Tibial nerve (tissue), 4 donors: Measurements from ENCODE around the gene KCNH5.

Experiments
- CTCF ChIP-seq, 5 experiments: fragments of 200-600 bp in 3 of 5; fragments of 450-650 bp in 2 of 5; sonication (generic) in 3 of 5; IDR thresholded peaks; one replicate each; pipeline ENCODE4 v1.5.1; 2016 to 2019; ENCODE audit warnings: antibody characterized with exemption in 5 of 5, mild to moderate bottlenecking in 3 of 5, moderate library complexity in 2 of 5
- EP300 ChIP-seq, 2 donors: sonication (generic); formaldehyde crosslinking; IDR thresholded peaks; one replicate each; pipeline ENCODE4 v1.6.1; 2017; ENCODE audit warnings: antibody characterized with exemption in 2 of 2, mild to moderate bottlenecking in 1 of 2
- POLR2A ChIP-seq, 2 donors: fragments of 450-650 bp; IDR thresholded peaks; one replicate each; pipeline ENCODE4 v1.6.1; 2017; ENCODE audit warnings: antibody characterized with exemption in 2 of 2, mild to moderate bottlenecking in 2 of 2, moderate library complexity in 2 of 2

- no peak for TF ChIP-seq CTCF (IDR thresholded peaks at IDR 0.05)
- TF ChIP-seq POLR2A (IDR thresholded peaks at IDR 0.05) = no peak
- no peak for TF ChIP-seq EP300 (IDR thresholded peaks at IDR 0.05)
These were observed 35.8 kb downstream of the KCNH5 start for GRCh38 chr14:63009495-63009894.
